GM12891 (cell line): ENCODE results near the gene LBHD2.

ENCODE experiments used
- PAX5 ChIP-seq: IDR thresholded peaks from 2 replicates; pipeline ENCODE4 v1.6.1; 2011; ENCODE audit warnings: low read length, moderate library complexity, mild to moderate bottlenecking; ENCODE audit not compliant: insufficient read depth, severe bottlenecking
- POLR2A ChIP-seq: IDR thresholded peaks from 2 replicates; pipeline ENCODE4 v1.6.1; 2011; ENCODE audit warnings: low read depth, low read length, control low read depth
- POLR2AphosphoS5 ChIP-seq: IDR thresholded peaks from 2 replicates; pipeline ENCODE4 v1.6.1; 2011; ENCODE audit warnings: low read depth, low read length, control low read depth
- SPI1 ChIP-seq: IDR thresholded peaks from 2 replicates; pipeline ENCODE4 v1.6.1; 2011; ENCODE audit warnings: low read depth, low read length, control low read depth
- TAF1 ChIP-seq: IDR thresholded peaks from 2 replicates; pipeline ENCODE4 v1.6.1; 2011; ENCODE audit warnings: low read depth, low read length, control low read depth

DNA sequence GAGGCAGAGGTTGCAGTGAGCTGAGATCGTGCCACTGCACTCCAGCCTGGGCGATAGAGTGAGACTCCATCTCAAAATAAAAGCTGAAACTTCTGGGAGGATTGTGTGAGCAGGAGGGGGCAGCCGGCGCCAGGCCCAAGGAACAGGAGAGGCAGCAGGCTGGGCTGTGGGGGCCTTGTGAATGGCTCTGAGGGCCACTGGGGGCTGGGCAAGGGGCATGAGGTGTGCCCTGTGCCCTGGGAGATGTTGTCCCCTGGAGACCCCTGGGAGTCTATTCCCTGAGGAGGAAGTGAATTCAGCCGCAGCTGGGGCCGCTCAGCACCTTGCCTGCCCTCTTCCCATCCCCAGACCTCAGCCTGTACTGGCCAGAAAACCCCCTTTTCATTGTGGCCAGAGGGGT, 4.9 kb downstream of the LBHD2 start:
- TF ChIP-seq POLR2A (no peak), POLR2AphosphoS5 (no peak), SPI1 (no peak), TAF1 (no peak), PAX5 (no peak)
